Activated CD8-positive, alpha-beta T cell treated with anti-CD3 and anti-CD28 coated beads, Interleukin-2, amount 10 ng/mL, durations not matched to agents 7 days and 5 days (primary cell): ENCODE measurements around the gene RIF1. TPM values are rescaled to one million over a fixed set of nuclear protein-coding genes. Genes with fewer than 3 reads are reported as not detected.
"Not testable (repeated sequence)": the region's sequence is repeated elsewhere in the genome, so short reads cannot be mapped to it uniquely, and the experiment has no call there.

Experiments
- ATAC-seq: fragments of 150-1000 bp; cut with Tn5 transposase; one replicate; pipeline ENCODE4 v1.10.0; 2021; ENCODE audit warnings: moderate library complexity
- CTCF ChIA-PET: fragments of 350-600 bp; sonication (Branson Sonifier 250); formaldehyde crosslinking; loops from one replicate; lab custom pipeline; 2021; ENCODE audit warnings: antibody characterized with exemption; lab: Charles Lee
- POLR2A ChIA-PET: fragments of 350-600 bp; sonication (Branson Sonifier 250); formaldehyde crosslinking; loops from one replicate; lab custom pipeline; 2021; ENCODE audit warnings: antibody characterized with exemption; lab: Charles Lee
- DNase-seq: peaks from one replicate; pipeline ENCODE4 v3.0.0-alpha.2; 2020
- H3K27ac Mint-ChIP-seq: one replicate; pipeline ENCODE4 v1.8.0; 2021; ENCODE audit warnings: mild to moderate bottlenecking, mixed read lengths
- H3K27me3 Mint-ChIP-seq: one replicate; pipeline ENCODE4 v1.8.0; 2021; ENCODE audit warnings: low read depth, mixed read lengths
- H3K36me3 Mint-ChIP-seq: one replicate; pipeline ENCODE4 v1.8.0; 2021; ENCODE audit warnings: low read depth, mixed read lengths
- H3K4me1 Mint-ChIP-seq: one replicate; pipeline ENCODE4 v1.8.0; 2021; ENCODE audit warnings: low read depth, mixed read lengths
- H3K4me3 Mint-ChIP-seq: one replicate; pipeline ENCODE4 v1.8.0; 2021; ENCODE audit warnings: mild to moderate bottlenecking, mixed read lengths
- H3K9me3 Mint-ChIP-seq: one replicate; pipeline ENCODE4 v1.8.0; 2022; ENCODE audit warnings: mixed read lengths; ENCODE audit not compliant: insufficient read depth
- total RNA-seq, 2 experiments: library from RNA; stranded (reverse); gene quantifications; one replicate each; pipeline ENCODE4 v1.2.3, GENCODE V29; 2021

The RIF1 gene
- total RNA-seq, 2 experiments from 2014 or later: 55.9 to 56.6 TPM

- POLR2A ChIA-PET: no interaction called here
- no peaks in the 10 kb centered on the region for H3K9me3 Mint-ChIP-seq
These were observed 15.2 kb upstream of the RIF1 start for GRCh38 chr2:151394509-151394908.

GRCh38 chr2:151395509-151396374 lies 14.0 kb upstream of the RIF1 start:
- no peak for DNase-seq
- no peaks in the 10 kb centered on the region for H3K4me1 Mint-ChIP-seq
- ChIA-PET POLR2A (no interaction called here), CTCF (no interaction called here)
- H3K36me3 Mint-ChIP-seq: no peaks in the 10 kb centered on the region
- no peak overlapping the region for H3K27ac Mint-ChIP-seq
- no peak for ATAC-seq
- no peak overlapping the region for H3K4me3 Mint-ChIP-seq
- no peaks in the 10 kb centered on the region for H3K9me3 Mint-ChIP-seq
- H3K27me3 Mint-ChIP-seq: peaks cover 8% of the 10 kb centered on the region

More at GRCh38 chr2:151394509-151394908, 15.2 kb upstream of the RIF1 start:
- CTCF ChIA-PET: no interaction called here
- ATAC-seq: no peak
- peaks cover 8% of the 10 kb centered on the region for H3K27me3 Mint-ChIP-seq
- no peak overlapping the region for H3K27ac Mint-ChIP-seq
- H3K4me3 Mint-ChIP-seq: no peak overlapping the region
- no peaks in the 10 kb centered on the region for H3K36me3 Mint-ChIP-seq
- no peaks in the 10 kb centered on the region for H3K4me1 Mint-ChIP-seq
- DNase-seq: no peak

GRCh38 chr2:151399981-151400380 lies 9.7 kb upstream of the RIF1 start:
- H3K9me3 Mint-ChIP-seq: no peaks in the 10 kb centered on the region
- CTCF ChIA-PET: no interaction called here
- H3K36me3 Mint-ChIP-seq: no peaks in the 10 kb centered on the region
- no peaks in the 10 kb centered on the region for H3K4me1 Mint-ChIP-seq
- POLR2A ChIA-PET: no interaction called here
- peaks cover 8% of the 10 kb centered on the region for H3K27me3 Mint-ChIP-seq
- DNase-seq: no peak
- H3K4me3 Mint-ChIP-seq: no peak overlapping the region
- H3K27ac Mint-ChIP-seq: no peak overlapping the region
- no peak for ATAC-seq

DNA sequence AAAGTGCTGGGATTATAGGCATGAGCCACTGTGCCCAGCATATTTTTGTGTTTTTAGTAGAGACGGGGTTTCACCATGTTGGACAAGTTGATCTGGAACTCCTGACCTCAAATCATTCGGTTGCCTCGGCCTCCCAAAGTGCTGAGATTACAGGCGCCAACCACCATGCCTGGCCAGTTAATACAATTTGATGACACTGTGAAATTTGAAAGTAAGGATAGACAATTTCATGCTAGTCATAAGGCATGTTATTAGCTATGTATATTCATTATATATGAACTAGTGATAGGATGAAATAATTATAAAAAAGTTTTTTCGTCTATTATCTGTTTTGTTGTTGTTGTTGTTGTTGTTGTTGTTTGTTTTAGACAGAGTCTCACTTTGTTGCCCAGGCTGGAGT lies 8.6 kb upstream of the RIF1 start:
- ATAC-seq (no peak), DNase-seq (no peak)
- H3K4me1 Mint-ChIP-seq: no peaks in the 10 kb centered on the region
- H3K9me3 Mint-ChIP-seq: no peaks in the 10 kb centered on the region
- ChIA-PET POLR2A (no interaction called here), CTCF (no interaction called here)
- no peaks in the 10 kb centered on the region for H3K36me3 Mint-ChIP-seq
- peaks cover 7% of the 10 kb centered on the region for H3K27me3 Mint-ChIP-seq
- no peak overlapping the region for H3K27ac Mint-ChIP-seq
- no peak overlapping the region for H3K4me3 Mint-ChIP-seq

DNA sequence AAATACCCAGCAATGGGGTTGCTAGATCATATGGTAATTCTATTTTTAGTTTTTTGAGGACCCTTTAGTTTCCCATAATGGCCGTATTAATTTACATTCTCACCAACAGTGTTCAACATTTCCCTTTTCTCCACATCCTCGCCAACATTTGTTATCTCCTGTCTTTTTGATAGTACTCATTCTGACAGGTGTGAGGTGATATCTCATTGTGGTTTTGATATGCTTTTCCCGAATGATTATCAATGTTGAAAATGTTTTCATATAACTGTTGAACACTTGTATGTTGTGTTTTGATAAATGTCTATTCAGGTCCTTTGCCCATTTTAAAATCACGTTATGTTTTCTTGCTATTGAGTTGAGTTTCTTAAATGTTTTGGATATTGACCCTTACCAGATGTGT lies 5.8 kb upstream of the RIF1 start:
- ATAC-seq (no peak), DNase-seq (no peak)
- CTCF ChIA-PET: interaction anchor here (1.5 kb wide), 1 partner anchor 33 kb away, joined by 3 read pairs; no protein-coding TSS in a partner anchor
- POLR2A ChIA-PET: no interaction called here
- Mint-ChIP-seq H3K4me1 (no peaks in the 10 kb centered on the region), H3K27ac (no peak overlapping the region), H3K9me3 (no peaks in the 10 kb centered on the region), H3K36me3 (no peaks in the 10 kb centered on the region), H3K27me3 (peaks cover 6% of the 10 kb centered on the region), H3K4me3 (no peak overlapping the region)

- POLR2A ChIA-PET: no interaction called here
- H3K27ac Mint-ChIP-seq: no peak overlapping the region
- DNase-seq (no peak), ATAC-seq (no peak)
- no peak overlapping the region for H3K4me3 Mint-ChIP-seq
- peaks cover 6% of the 10 kb centered on the region for H3K27me3 Mint-ChIP-seq
- H3K36me3 Mint-ChIP-seq: peaks cover 4% of the 10 kb centered on the region
- CTCF ChIA-PET: no interaction called here
- no peaks in the 10 kb centered on the region for H3K9me3 Mint-ChIP-seq
- peaks cover 4% of the 10 kb centered on the region for H3K4me1 Mint-ChIP-seq
These were observed 4.3 kb upstream of the RIF1 start for GRCh38 chr2:151405376-151405775.

DNA sequence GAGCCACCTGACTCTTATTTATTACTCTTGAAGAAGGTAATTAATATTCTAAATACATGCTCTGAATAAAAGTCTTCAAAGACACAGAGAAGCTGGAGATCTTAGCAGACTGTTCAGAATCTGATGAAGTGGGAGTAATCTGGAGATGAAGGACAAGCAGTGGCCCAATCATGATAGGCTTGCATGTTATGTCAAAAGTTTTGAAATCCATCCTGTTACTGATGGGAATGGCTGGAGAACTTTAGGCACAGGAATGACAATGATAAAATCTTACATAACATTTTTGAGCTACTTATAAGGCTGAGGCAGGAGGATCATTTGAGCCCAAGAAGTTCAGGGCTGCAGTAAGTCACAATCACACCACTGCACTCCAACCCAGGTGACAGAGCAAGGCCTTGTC lies 2.4 kb upstream of the RIF1 start:
- Mint-ChIP-seq H3K4me1 (peaks cover 19% of the 10 kb centered on the region), H3K27me3 (peaks cover 6% of the 10 kb centered on the region), H3K4me3 (no peak overlapping the region), H3K36me3 (peaks cover 14% of the 10 kb centered on the region), H3K9me3 (no peaks in the 10 kb centered on the region), H3K27ac (no peak overlapping the region)
- ChIA-PET POLR2A (no interaction called here), CTCF (no interaction called here)
- DNase-seq: no peak
- no peak for ATAC-seq

DNA sequence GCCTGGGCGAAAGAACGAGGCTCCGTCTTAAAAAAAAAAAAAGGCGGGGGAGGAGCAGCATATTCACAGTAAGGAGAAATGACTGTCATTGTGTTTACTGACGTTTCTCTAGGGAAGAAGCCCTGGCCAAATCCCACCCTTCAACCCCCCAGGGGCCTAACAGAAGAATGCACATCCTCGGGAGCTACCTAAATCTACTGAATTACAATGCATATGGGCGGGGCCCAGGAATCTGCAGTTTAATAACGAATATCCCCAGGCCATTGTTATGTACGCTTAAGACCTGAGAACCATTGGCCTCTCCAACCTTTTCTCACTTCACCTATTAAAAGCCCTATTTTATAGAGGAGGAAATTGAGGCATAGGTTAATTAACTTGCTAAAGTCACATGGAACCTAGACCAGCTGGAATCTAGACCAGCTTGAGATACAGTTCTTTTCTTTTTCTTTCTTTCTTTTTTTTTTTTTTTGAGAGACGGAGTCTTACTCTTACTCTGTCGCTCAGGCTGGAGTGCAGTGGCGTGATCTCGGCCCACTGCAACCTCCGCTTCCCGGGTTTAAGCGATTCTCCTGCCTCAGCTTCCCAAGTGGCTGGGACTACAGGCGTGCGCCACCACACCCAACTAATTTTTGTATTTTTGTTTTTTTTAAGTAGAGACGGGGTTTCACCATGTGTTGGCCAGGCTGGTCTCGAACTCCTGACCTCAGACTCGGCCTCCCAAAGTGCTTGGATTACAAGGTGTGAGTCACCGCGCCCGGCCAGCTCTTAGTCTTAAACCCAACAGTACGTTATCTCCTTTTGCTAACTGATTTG lies 708 bp upstream of the RIF1 start:
- peak overlapping the region; percentile 97 for H3K4me3 Mint-ChIP-seq
- H3K4me1 Mint-ChIP-seq: peaks cover 30% of the 10 kb centered on the region
- peaks cover 26% of the 10 kb centered on the region for H3K36me3 Mint-ChIP-seq
- ATAC-seq (no peak), DNase-seq (no peak)
- ChIA-PET POLR2A (interaction anchor here (1.0 to 1.2 kb wide), 5 partner anchors 12 to 148 kb away, joined by 3 to 12 read pairs (median 3); partner anchors contain the start of gene NMI), CTCF (interaction anchor here (1.0 to 1.7 kb wide), 5 partner anchors 10 to 117 kb away, joined by 3 to 4 read pairs (median 4); no protein-coding TSS in a partner anchor)
- H3K27me3 Mint-ChIP-seq: peaks cover 6% of the 10 kb centered on the region
- H3K9me3 Mint-ChIP-seq: no peaks in the 10 kb centered on the region
- peak overlapping the region; percentile 98 for H3K27ac Mint-ChIP-seq

DNA sequence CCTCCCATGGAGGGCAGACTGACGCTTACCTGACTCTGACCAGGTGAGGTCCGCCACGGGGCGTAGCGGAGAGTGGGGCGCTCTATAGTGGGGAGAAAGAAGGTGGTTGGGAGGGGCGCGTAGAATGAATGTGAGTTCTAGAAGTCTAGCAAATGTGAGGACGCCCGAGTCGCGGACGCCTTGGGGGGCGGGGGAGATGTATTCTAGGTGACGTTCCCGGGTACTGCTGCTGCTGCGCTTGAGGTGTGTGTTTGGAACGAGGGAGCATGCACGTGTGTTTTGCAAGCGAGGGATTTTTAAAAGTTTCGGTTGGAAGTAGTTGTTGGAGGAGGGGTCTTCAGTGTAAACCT lies 758 bp downstream of the RIF1 start:
- Mint-ChIP-seq H3K27ac (peak overlapping the region; percentile 98), H3K4me3 (peak overlapping the region; percentile 97), H3K27me3 (peaks cover 6% of the 10 kb centered on the region), H3K4me1 (peaks cover 34% of the 10 kb centered on the region), H3K9me3 (no peaks in the 10 kb centered on the region), H3K36me3 (peaks cover 33% of the 10 kb centered on the region)
- CTCF ChIA-PET: interaction anchor here (1.7 kb wide), 1 partner anchor 92 kb away, joined by 3 read pairs; no protein-coding TSS in a partner anchor
- ATAC-seq: peak; percentile 42
- POLR2A ChIA-PET: interaction anchor here (0.7 to 1.2 kb wide), 3 partner anchors 10 to 120 kb away, joined by 3 read pairs; no protein-coding TSS in a partner anchor
- peak; percentile 61 for DNase-seq

DNA sequence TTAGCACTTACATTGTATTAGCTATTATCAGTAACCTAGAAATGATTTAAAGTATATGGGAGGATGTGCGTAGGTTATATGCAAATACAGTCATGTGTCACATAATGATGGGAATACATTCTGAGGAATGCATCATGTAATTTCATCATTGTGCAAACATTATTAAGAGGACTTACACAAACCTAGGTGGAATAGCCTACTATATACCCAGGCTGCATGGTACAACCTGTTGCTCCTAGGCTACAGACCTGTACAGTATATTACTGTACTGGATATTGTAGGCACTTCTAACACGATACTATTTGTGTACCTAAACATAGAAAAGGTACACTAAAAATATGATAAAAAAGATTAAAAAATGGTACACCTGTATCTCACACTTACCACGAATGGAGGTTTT lies 7.9 kb downstream of the RIF1 start:
- Mint-ChIP-seq H3K36me3 (peaks cover 61% of the 10 kb centered on the region), H3K4me3 (no peak overlapping the region), H3K27me3 (no peaks in the 10 kb centered on the region), H3K9me3 (no peaks in the 10 kb centered on the region), H3K4me1 (peaks cover 26% of the 10 kb centered on the region), H3K27ac (no peak overlapping the region)
- ChIA-PET POLR2A (no interaction called here), CTCF (no interaction called here)
- DNase-seq: no peak
- no peak for ATAC-seq

DNA sequence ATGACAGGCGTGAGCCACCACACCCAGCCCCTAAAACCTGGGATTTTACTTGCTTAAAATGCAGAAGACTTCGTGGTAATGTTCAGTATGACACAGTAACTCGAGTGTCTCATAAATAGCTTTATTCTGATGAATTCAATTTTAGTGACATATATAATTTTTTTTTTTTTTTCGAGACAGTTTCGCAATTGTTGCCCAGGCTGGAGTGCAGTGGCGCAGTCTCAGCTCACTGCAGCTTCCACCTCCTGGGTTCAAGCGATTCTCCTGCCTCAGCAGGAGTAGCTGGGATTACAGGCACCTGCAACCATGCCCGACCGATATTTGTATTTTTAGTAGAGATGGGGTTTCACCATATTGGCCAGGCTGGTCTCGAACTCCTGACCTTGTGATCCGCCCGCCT lies 12.0 kb downstream of the RIF1 start:
- H3K9me3 Mint-ChIP-seq, H3K4me3 Mint-ChIP-seq, DNase-seq, ATAC-seq, POLR2A ChIA-PET, H3K27ac Mint-ChIP-seq, H3K27me3 Mint-ChIP-seq: not testable (repeated sequence)
- H3K4me1 Mint-ChIP-seq: peaks cover 35% of the 10 kb centered on the region
- CTCF ChIA-PET: interaction anchor here (0.9 to 1.4 kb wide), 2 partner anchors 12 to 13 kb away, joined by 4 to 5 read pairs; partner anchors contain the start of gene RIF1
- H3K36me3 Mint-ChIP-seq: peaks cover 66% of the 10 kb centered on the region
